ENCODE results near the gene KDM8. TPM values are rescaled to one million over a fixed set of nuclear protein-coding genes. Genes with fewer than 3 reads are reported as not detected.

The KDM8 gene
- total RNA-seq, 1 experiment from 2014 or later, result 15.5 TPM

DNA sequence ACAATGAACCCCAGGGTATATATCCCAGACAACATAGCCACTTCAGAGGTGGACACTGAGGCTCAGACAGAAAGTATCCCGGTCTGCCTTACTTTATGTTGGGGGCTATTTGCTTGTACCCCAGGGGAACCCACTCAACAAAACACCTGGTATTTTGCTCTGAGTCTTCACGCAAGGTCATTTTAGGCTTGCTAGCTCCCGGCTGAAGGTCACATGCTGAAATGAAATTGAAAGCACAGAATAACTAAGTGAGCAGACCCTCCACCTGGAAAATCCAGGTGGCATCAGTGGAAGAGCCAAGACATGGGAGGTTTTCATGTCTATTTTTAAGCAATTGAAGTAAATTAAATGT is 4.1 kb upstream of the KDM8 start:
- no peaks in the 10 kb centered on the region for H3K79me2 ChIP-seq (ENCODE audit: insufficient read depth, low read length)
- no peak overlapping the region for H4K5ac ChIP-seq (ENCODE audit: insufficient read length, low read depth, low read length)
- H3K4me1 ChIP-seq (ENCODE audit: insufficient read depth, low read length), result peaks cover 2% of the 10 kb centered on the region; the same call in 1 of the 2 replicates
- Mint-ChIP-seq H3K9me3 (peaks cover 7 to 9% of the 10 kb centered on the region in 2 experiments; a peak in 4 of 5 replicates), H3K36me3 (ENCODE audit: insufficient read depth in 1 of 3, low read depth in 3 of 3) (no peaks in the 10 kb centered on the region), H3K27ac (no peak overlapping the region; a peak in 1 of 7 replicates), H3K4me1 (peaks cover 21 to 25% of the 10 kb centered on the region in 2 experiments), H3K27me3 (ENCODE audit: low read depth) (peaks cover 15% of the 10 kb centered on the region), H3K4me3 (no peak overlapping the region)
- no peaks in the 10 kb centered on the region for H3K9me3 ChIP-seq (ENCODE audit: control insufficient read depth, low read depth, low read length)
- no peak for DNase-seq
- TF ChIP-seq, protein P1, sequence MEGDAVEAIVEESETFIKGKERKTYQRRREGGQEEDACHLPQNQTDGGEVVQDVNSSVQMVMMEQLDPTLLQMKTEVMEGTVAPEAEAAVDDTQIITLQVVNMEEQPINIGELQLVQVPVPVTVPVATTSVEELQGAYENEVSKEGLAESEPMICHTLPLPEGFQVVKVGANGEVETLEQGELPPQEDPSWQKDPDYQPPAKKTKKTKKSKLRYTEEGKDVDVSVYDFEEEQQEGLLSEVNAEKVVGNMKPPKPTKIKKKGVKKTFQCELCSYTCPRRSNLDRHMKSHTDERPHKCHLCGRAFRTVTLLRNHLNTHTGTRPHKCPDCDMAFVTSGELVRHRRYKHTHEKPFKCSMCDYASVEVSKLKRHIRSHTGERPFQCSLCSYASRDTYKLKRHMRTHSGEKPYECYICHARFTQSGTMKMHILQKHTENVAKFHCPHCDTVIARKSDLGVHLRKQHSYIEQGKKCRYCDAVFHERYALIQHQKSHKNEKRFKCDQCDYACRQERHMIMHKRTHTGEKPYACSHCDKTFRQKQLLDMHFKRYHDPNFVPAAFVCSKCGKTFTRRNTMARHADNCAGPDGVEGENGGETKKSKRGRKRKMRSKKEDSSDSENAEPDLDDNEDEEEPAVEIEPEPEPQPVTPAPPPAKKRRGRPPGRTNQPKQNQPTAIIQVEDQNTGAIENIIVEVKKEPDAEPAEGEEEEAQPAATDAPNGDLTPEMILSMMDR (conservative IDR thresholded peaks at IDR 0.05), result no peak
- H3T11ph ChIP-seq (ENCODE audit: low read length), result no peak overlapping the region
- H2AK5ac ChIP-seq (ENCODE audit: insufficient read length, low read length), result no peak overlapping the region
- H3K14ac ChIP-seq (ENCODE audit: insufficient read depth, low read length), result no peak overlapping the region
- no CpG with 5 or more reads among the region's 3 CpGs for WGBS (ENCODE audit: extremely low coverage, insufficient read length, low lambda C conversion rate)
- no peak overlapping the region for H2BK12ac ChIP-seq (ENCODE audit: insufficient read length, low read depth, low read length)
- H3K56ac ChIP-seq (ENCODE audit: insufficient read length, low read depth, low read length), result no peak overlapping the region
- no peak overlapping the region for H3K27ac ChIP-seq (ENCODE audit: insufficient read length, low read depth, low read length)
- no peaks in the 10 kb centered on the region for H4K20me1 ChIP-seq (ENCODE audit: control insufficient read depth, insufficient read depth, insufficient read length)
- no peak overlapping the region for H3K9ac ChIP-seq (ENCODE audit: extremely low read depth, insufficient read length, low read length)
- no peak overlapping the region for H3K23ac ChIP-seq (ENCODE audit: insufficient read length, low read depth, low read length)
- peaks cover 3% of the 10 kb centered on the region for H3K23me2 ChIP-seq (ENCODE audit: insufficient read length, low read depth, low read length, poor library complexity, severe bottlenecking)
- no peaks in the 10 kb centered on the region for H3K79me1 ChIP-seq (ENCODE audit: insufficient read depth, low read depth, low read length, poor library complexity, severe bottlenecking)
- no peak overlapping the region for H2BK5ac ChIP-seq (ENCODE audit: insufficient read length, low read length)
- no peak overlapping the region for H3K4ac ChIP-seq (ENCODE audit: low read depth, low read length)
- no peak overlapping the region for H4K91ac ChIP-seq (ENCODE audit: insufficient read length, low read depth, low read length)
- H2BK120ac ChIP-seq (ENCODE audit: low read depth, low read length, poor library complexity, severe bottlenecking), result no peak overlapping the region
- H4K8ac ChIP-seq (replicated peaks; ENCODE audit: insufficient read length, low read depth, low read length), result no peak overlapping the region
- no peak overlapping the region for H2BK20ac ChIP-seq (ENCODE audit: low read depth, low read length, poor library complexity, severe bottlenecking)
- no peaks in the 10 kb centered on the region; the same call in 1 of the 2 replicates for H3K27me3 ChIP-seq (ENCODE audit: insufficient read depth, low read length)
- H2AFZ ChIP-seq (ENCODE audit: low read length), result no peak overlapping the region
- H2BK15ac ChIP-seq (ENCODE audit: low read depth, low read length), result no peak overlapping the region
- no peak overlapping the region for H3K18ac ChIP-seq (ENCODE audit: insufficient read length, low read depth, low read length)
- H3K4me2 ChIP-seq (ENCODE audit: insufficient read depth, insufficient read length, low read length), result no peak overlapping the region
